ENCODE data around the gene TMEM59.

The TMEM59 gene

DNA sequence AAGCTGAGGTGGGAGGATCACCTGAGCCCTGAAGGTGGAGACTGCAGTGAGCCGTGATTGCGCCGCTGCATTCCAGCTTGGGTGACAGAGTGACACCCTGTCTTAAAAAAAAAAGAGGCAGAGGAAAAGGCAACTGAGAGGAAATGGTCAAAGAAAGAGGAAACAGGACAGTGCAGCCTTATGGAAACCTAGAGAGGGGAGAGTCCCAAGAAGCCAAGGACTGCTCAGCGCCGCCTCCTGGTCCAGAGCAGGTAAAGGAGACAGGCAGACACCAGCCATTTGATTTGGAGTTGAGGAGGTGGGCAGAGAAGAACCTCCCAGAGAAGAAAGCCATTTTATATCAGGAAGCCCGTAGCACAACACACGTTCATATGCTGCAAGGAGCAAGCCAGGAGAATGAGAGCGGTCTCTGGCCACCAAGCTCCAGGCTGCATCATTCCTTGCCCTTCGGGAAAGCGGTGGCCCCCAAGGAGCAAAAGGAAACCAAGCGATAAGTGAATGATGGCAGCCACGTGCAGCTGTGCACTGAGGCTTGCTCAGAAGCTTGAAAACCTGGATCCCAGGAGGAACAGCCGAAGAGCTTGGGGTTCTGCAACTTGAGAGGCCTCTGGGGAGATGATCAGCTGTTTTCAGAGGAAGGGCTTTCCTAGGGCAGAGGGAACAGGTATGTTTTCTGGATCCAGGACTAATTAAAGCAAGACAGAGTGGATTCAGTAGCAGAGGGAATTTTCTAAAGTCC is 73.1 kb downstream of the TMEM59 start:
- DNase-seq: no peak

Data from CD4-positive, alpha-beta T cell treated with Interleukin-12 subunit alpha and Interleukin-12 subunit beta, for 1 hour (primary cell).